Breast epithelium (tissue), 3 donors: ENCODE results near the gene CSMD2.

ENCODE experiments used
- CTCF ChIP-seq, 3 donors: fragments of 450-650 bp; IDR thresholded peaks; one replicate each; pipeline ENCODE4 v1.5.1; 2016 to 2017; ENCODE audit warnings: antibody characterized with exemption in 3 of 3, mild to moderate bottlenecking in 3 of 3, moderate library complexity in 3 of 3
- POLR2A ChIP-seq: fragments of 450-650 bp; IDR thresholded peaks from one replicate; pipeline ENCODE4 v1.6.1; 2016; ENCODE audit warnings: antibody characterized with exemption, mild to moderate bottlenecking, moderate library complexity
- POLR2AphosphoS5 ChIP-seq, 3 donors: sonication (generic); formaldehyde crosslinking; IDR thresholded peaks; one replicate each; pipeline ENCODE4 v1.6.1; 2017; ENCODE audit warnings: antibody characterized with exemption in 3 of 3

- TF ChIP-seq CTCF (IDR thresholded peaks at IDR 0.05) (no peak), POLR2AphosphoS5 (IDR thresholded peaks at IDR 0.05) (no peak), POLR2A (no peak)
Measured at GRCh38 chr1:34049994-34050393, 115.0 kb downstream of the CSMD2 start.
